ENCODE measurements around the gene LRRC59. TPM values are rescaled to one million over a fixed set of nuclear protein-coding genes. Genes with fewer than 3 reads are reported as not detected.
A peak's percentile ranks its signal among the peaks of the same experiment; 100 is the strongest.

The LRRC59 gene
- total and polyA plus RNA-seq, 2 of the 13 experiments (the other 11 are each of a cell fraction or from before 2014, with no cell fraction given): 87.3 to 222 TPM

- TF ChIP-seq SMYD3 (CRISPR knock-in tag; IDR thresholded peaks at IDR 0.05) (peak; percentile 83; the same call in 1 of the 2 replicates), ZNF12 (CRISPR knock-in tag; IDR thresholded peaks at IDR 0.05) (peak; percentile 89), THYN1 (CRISPR knock-in tag; IDR thresholded peaks at IDR 0.05; ENCODE audit: borderline replicate concordance, low read depth) (peak; percentile 93; the same call in 1 of the 2 replicates), NR3C1 (CRISPR knock-in tag; IDR thresholded peaks at IDR 0.05) (no peak), MIER2 (CRISPR knock-in tag; IDR thresholded peaks at IDR 0.05) (peak; percentile 88), EHMT2 (IDR thresholded peaks at IDR 0.05; ENCODE audit: borderline replicate concordance, low read depth, low read length) (no peak), ZNF34 (CRISPR knock-in tag; IDR thresholded peaks at IDR 0.05; ENCODE audit: borderline replicate concordance) (peak; percentile 98; the same call in 1 of the 2 replicates), ATF7 (IDR thresholded peaks at IDR 0.05) (peak; percentile 46; the same call in 1 of the 2 replicates), ATF7 (CRISPR knock-in tag; IDR thresholded peaks at IDR 0.05) (peak; percentile 97), SIX1 (CRISPR knock-in tag; IDR thresholded peaks at IDR 0.05; ENCODE audit: borderline replicate concordance) (no peak), FOXJ3 (CRISPR knock-in tag; IDR thresholded peaks at IDR 0.05; ENCODE audit: borderline replicate concordance) (0 out of 2 replicates have a peak, but pooled peaks have one; percentile 24), ZNF550 (CRISPR knock-in tag; IDR thresholded peaks at IDR 0.05; ENCODE audit: borderline replicate concordance) (peak; percentile 95), ATM (IDR thresholded peaks at IDR 0.05; ENCODE audit: borderline replicate concordance) (no peak), ESRRA (CRISPR knock-in tag; IDR thresholded peaks at IDR 0.05; ENCODE audit: low read depth) (peak; percentile 89), HOMEZ (CRISPR knock-in tag; IDR thresholded peaks at IDR 0.05; ENCODE audit: low read depth) (peak; percentile 83), SIX4 (CRISPR knock-in tag; IDR thresholded peaks at IDR 0.05) (peak; percentile 90), ZNF563 (CRISPR knock-in tag; IDR thresholded peaks at IDR 0.05) (peak; percentile 99), ZSCAN31 (CRISPR knock-in tag; IDR thresholded peaks at IDR 0.05; ENCODE audit: low read depth) (peak; percentile 89), ZNF207 (IDR thresholded peaks at IDR 0.05; ENCODE audit: borderline replicate concordance) (no peak)
- TF ChIP-seq, protein P1, sequence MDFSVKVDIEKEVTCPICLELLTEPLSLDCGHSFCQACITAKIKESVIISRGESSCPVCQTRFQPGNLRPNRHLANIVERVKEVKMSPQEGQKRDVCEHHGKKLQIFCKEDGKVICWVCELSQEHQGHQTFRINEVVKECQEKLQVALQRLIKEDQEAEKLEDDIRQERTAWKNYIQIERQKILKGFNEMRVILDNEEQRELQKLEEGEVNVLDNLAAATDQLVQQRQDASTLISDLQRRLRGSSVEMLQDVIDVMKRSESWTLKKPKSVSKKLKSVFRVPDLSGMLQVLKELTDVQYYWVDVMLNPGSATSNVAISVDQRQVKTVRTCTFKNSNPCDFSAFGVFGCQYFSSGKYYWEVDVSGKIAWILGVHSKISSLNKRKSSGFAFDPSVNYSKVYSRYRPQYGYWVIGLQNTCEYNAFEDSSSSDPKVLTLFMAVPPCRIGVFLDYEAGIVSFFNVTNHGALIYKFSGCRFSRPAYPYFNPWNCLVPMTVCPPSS (IDR thresholded peaks at IDR 0.05): no peak
- TF ChIP-seq, protein P2, sequence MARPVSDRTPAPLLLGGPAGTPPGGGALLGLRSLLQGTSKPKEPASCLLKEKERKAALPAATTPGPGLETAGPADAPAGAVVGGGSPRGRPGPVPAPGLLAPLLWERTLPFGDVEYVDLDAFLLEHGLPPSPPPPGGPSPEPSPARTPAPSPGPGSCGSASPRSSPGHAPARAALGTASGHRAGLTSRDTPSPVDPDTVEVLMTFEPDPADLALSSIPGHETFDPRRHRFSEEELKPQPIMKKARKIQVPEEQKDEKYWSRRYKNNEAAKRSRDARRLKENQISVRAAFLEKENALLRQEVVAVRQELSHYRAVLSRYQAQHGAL (CRISPR knock-in tag; IDR thresholded peaks at IDR 0.05; ENCODE audit: not compliant biosample characterization): no peak
- TF ChIP-seq, protein P3, sequence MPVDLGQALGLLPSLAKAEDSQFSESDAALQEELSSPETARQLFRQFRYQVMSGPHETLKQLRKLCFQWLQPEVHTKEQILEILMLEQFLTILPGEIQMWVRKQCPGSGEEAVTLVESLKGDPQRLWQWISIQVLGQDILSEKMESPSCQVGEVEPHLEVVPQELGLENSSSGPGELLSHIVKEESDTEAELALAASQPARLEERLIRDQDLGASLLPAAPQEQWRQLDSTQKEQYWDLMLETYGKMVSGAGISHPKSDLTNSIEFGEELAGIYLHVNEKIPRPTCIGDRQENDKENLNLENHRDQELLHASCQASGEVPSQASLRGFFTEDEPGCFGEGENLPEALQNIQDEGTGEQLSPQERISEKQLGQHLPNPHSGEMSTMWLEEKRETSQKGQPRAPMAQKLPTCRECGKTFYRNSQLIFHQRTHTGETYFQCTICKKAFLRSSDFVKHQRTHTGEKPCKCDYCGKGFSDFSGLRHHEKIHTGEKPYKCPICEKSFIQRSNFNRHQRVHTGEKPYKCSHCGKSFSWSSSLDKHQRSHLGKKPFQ (CRISPR knock-in tag; IDR thresholded peaks at IDR 0.05; ENCODE audit: insufficient replicate concordance): peak; percentile 96
- TF ChIP-seq, protein P4, sequence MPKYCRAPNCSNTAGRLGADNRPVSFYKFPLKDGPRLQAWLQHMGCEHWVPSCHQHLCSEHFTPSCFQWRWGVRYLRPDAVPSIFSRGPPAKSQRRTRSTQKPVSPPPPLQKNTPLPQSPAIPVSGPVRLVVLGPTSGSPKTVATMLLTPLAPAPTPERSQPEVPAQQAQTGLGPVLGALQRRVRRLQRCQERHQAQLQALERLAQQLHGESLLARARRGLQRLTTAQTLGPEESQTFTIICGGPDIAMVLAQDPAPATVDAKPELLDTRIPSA (CRISPR knock-in tag; IDR thresholded peaks at IDR 0.05; ENCODE audit: borderline replicate concordance): peak; percentile 98
- TF ChIP-seq, protein P5, sequence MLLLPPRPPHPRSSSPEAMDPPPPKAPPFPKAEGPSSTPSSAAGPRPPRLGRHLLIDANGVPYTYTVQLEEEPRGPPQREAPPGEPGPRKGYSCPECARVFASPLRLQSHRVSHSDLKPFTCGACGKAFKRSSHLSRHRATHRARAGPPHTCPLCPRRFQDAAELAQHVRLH (CRISPR knock-in tag; IDR thresholded peaks at IDR 0.05; ENCODE audit: borderline replicate concordance, low read depth): peak; percentile 100
These were observed at the start of gene LRRC59 (continued) for GRCh38 chr17:50397111-50397918.

All from HepG2 (cell line).